Erythroblast (primary cell): Measurements from ENCODE around the gene ARHGAP44.

ENCODE experiments used
- GATA1 ChIP-seq: IDR thresholded peaks from 2 replicates; pipeline ENCODE4 v1.6.1; 2011; ENCODE audit warnings: low read depth, mild to moderate bottlenecking, control low read depth, low read length, moderate library complexity
- POLR2A ChIP-seq: IDR thresholded peaks from 2 replicates; pipeline ENCODE4 v1.6.1; 2011; ENCODE audit warnings: mild to moderate bottlenecking, low read length

DNA sequence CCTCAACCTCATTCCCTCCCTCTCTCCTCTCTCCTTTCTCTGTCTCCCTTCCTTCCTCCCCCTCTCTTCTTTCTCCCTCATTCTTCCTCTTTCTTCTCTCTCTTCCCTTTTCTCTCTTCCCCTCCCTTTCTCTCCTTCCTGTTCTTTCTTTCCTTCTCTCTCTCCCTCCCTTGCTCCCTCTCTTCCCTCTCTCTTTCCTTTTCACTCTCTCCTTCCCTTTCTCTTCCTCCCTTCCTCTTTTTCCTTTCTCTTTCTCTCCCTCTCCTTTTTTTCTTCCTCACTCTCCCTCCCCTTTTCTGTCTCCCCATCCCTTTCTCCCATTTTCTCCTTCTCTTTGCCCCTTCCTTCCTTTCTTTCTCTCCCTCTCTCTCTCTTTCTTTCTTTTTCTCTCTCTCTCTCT, 236.4 kb downstream of the ARHGAP44 start:
- TF ChIP-seq POLR2A (no peak), GATA1 (no peak)
